B cell (primary cell): ENCODE results near the gene CASZ1. TPM values are rescaled to one million over a fixed set of nuclear protein-coding genes. Genes with fewer than 3 reads are reported as not detected.

Source experiments
- ATAC-seq: fragments of 200-7000 bp; cut with Tn5 transposase; one replicate; pipeline ENCODE4 v1.10.0; 2021; ENCODE audit warnings: low read depth, mild to moderate bottlenecking, moderate number of reproducible peaks, moderate library complexity
- CTCF ChIA-PET: fragments of 350-600 bp; sonication (Branson Sonifier 250); formaldehyde crosslinking; loops from one replicate; lab custom pipeline; 2021; ENCODE audit warnings: antibody characterized with exemption, inconsistent platforms; lab: Charles Lee
- POLR2A ChIA-PET: fragments of 350-600 bp; sonication (Branson Sonifier 250); formaldehyde crosslinking; loops from one replicate; lab custom pipeline; 2021; ENCODE audit warnings: antibody characterized with exemption; lab: Charles Lee
- DNase-seq: peaks from one replicate; pipeline ENCODE4 v3.0.0; 2013
- H2AFZ ChIP-seq: 2 replicates; pipeline ENCODE4 v1.6.1; 2012; ENCODE audit warnings: mild to moderate bottlenecking, low read depth, low read length; ENCODE audit not compliant: insufficient read depth, poor library complexity, severe bottlenecking
- H3K27ac ChIP-seq, 2 donors: 1 replicate in 1 of 2; 2 replicates in 1 of 2; pipeline ENCODE4 v1.5.1; 2012 to 2013; ENCODE audit warnings: low read length in 2 of 2, mild to moderate bottlenecking in 2 of 2, moderate library complexity in 1 of 2
- H3K27me3 ChIP-seq, 4 experiments: fragments of 200-600 bp in 1 of 4; sonication (generic) in 1 of 4; replicated peaks in 1 of 4; 1 replicate in 2 of 4; 2 replicates in 2 of 4; pipeline versions ENCODE4 v1.6.1 to v1.7.0; 2013 to 2016; ENCODE audit warnings: low read length in 3 of 4, mild to moderate bottlenecking in 2 of 4, mixed read lengths in 1 of 4, moderate library complexity in 1 of 4; ENCODE audit not compliant: insufficient read depth in 4 of 4, control insufficient read depth in 3 of 4; ENCODE audit errors: control extremely low read depth in 1 of 4
- H3K36me3 ChIP-seq, 2 experiments: replicated peaks in 1 of 2; 1 replicate in 1 of 2; 2 replicates in 1 of 2; pipeline versions ENCODE4 v1.6.1 to v1.7.1; 2013; ENCODE audit warnings: low read length in 1 of 2; ENCODE audit not compliant: insufficient read depth in 2 of 2, control insufficient read depth in 1 of 2; ENCODE audit errors: control extremely low read depth in 1 of 2, extremely low read depth in 1 of 2
- H3K4me1 ChIP-seq, 2 donors: fragments of 200-600 bp in 1 of 2; sonication (generic) in 1 of 2; 1 replicate in 1 of 2; 2 replicates in 1 of 2; pipeline versions ENCODE4 v1.5.1 to v1.6.1; 2013 to 2017; ENCODE audit warnings: low read length in 2 of 2; ENCODE audit not compliant: control insufficient read depth in 2 of 2, insufficient read depth in 2 of 2
- H3K4me2 ChIP-seq: replicated peaks from 2 replicates; pipeline ENCODE3; 2012; ENCODE audit warnings: mild to moderate bottlenecking, low read depth, low read length; ENCODE audit not compliant: poor library complexity, severe bottlenecking
- H3K4me3 ChIP-seq, 5 experiments: fragments of 200-600 bp in 1 of 5; sonication (generic) in 1 of 5; 1 replicate in 3 of 5; 2 replicates in 2 of 5; pipeline versions ENCODE4 v1.5.1 to v1.7.0; 2011 to 2016; ENCODE audit warnings: low read length in 4 of 5, mild to moderate bottlenecking in 4 of 5, low read depth in 2 of 5, control low read depth in 1 of 5, moderate library complexity in 1 of 5; ENCODE audit not compliant: insufficient read depth in 1 of 5; ENCODE audit errors: control extremely low read depth in 1 of 5, extremely low read depth in 1 of 5
- H3K79me2 ChIP-seq: fragments of 200-600 bp; sonication (generic); one replicate; pipeline ENCODE4 v1.6.0; 2016; ENCODE audit warnings: low read length; ENCODE audit not compliant: control insufficient read depth, insufficient read depth
- H3K9ac ChIP-seq: fragments of 200-600 bp; sonication (generic); 2 replicates; pipeline ENCODE4 v1.6.1; 2017; ENCODE audit warnings: mild to moderate bottlenecking, low read length, moderate library complexity
- H3K9me3 ChIP-seq, 3 donors: one replicate each; pipeline versions ENCODE4 v1.6.1 to v1.7.1; 2013; ENCODE audit warnings: low read length in 2 of 3; ENCODE audit not compliant: control insufficient read depth in 2 of 3, insufficient read depth in 1 of 3; ENCODE audit errors: control extremely low read depth in 1 of 3
- H4K20me1 ChIP-seq: 2 replicates; pipeline ENCODE4 v1.6.0; 2012; ENCODE audit warnings: mild to moderate bottlenecking, low read length; ENCODE audit not compliant: insufficient read depth, control insufficient read depth, poor library complexity, severe bottlenecking
- H3K27ac Mint-ChIP-seq: one replicate; pipeline ENCODE4 v1.8.0; 2021; ENCODE audit warnings: mixed read lengths
- H3K27me3 Mint-ChIP-seq: one replicate; pipeline ENCODE4 v1.8.0; 2021; ENCODE audit warnings: mixed read lengths
- H3K4me1 Mint-ChIP-seq: one replicate; pipeline ENCODE4 v1.8.0; 2021; ENCODE audit warnings: mixed read lengths
- H3K4me3 Mint-ChIP-seq: one replicate; pipeline ENCODE4 v1.8.0; 2021; ENCODE audit warnings: mixed read lengths
- H3K9me3 Mint-ChIP-seq: one replicate; pipeline ENCODE4 v1.8.0; 2022; ENCODE audit warnings: mixed read lengths; ENCODE audit not compliant: insufficient read depth
- CTCF ChIP-seq: fragments of 200-600 bp; IDR thresholded peaks from one replicate; pipeline ENCODE4 v1.8.0; 2022; ENCODE audit warnings: antibody characterized with exemption, mild to moderate bottlenecking
- EZH2 ChIP-seq: IDR thresholded peaks from 2 replicates; pipeline ENCODE4 v1.6.1; 2012; ENCODE audit warnings: borderline replicate concordance, low read depth, mild to moderate bottlenecking, moderate library complexity, low read length; ENCODE audit not compliant: insufficient read depth, poor library complexity, severe bottlenecking
- WGBS: methylation state at CpG from one replicate; pipeline ENCODE4 v1.1.5; 2013; ENCODE audit warnings: missing lambda C conversion rate; ENCODE audit not compliant: insufficient coverage; 5-methylcytosine and 5-hydroxymethylcytosine counted together
- intact Hi-C: fragments of 100-400 bp; cut with micrococcal nuclease; formaldehyde crosslinking; loops from one replicate; pipeline ENCODE4 v1.10.0; 2022
- polyA plus RNA-seq: library from polyadenylated mRNA; depleted of rRNA; stranded (reverse); fragments of >200 nt; gene quantifications from 2 replicates; pipeline ENCODE4 v1.2.3, GENCODE V29; 2012
- total RNA-seq, 2 donors: library from RNA; stranded (reverse); fragments of 120-200 nt in 1 of 2; gene quantifications; 1 replicate in 1 of 2; 2 replicates in 1 of 2; pipeline versions ENCODE4 v1.2.3 to v1.2.4, GENCODE V29; 2013 to 2022

Gene CASZ1
- total and polyA plus RNA-seq, 2 donors (not counting 1 experiment from before 2014, with no cell fraction given): 9.5 to 27.2 TPM

- Histone ChIP-seq H3K27me3 (no peaks in the 10 kb centered on the region), H2AFZ (no peak overlapping the region), H4K20me1 (no peaks in the 10 kb centered on the region), H3K9ac (no peak overlapping the region), H3K36me3 (no peaks in the 10 kb centered on the region), H3K79me2 (no peaks in the 10 kb centered on the region), H3K4me1 (no peaks in the 10 kb centered on the region), H3K27ac (no peak overlapping the region), H3K4me2 (no peak overlapping the region), H3K4me3 (no peak overlapping the region), H3K9me3 (no peaks in the 10 kb centered on the region)
- Mint-ChIP-seq H3K27ac (no peak overlapping the region), H3K9me3 (no peaks in the 10 kb centered on the region), H3K4me1 (no peaks in the 10 kb centered on the region), H3K4me3 (no peak overlapping the region), H3K27me3 (peaks cover 9% of the 10 kb centered on the region)
- DNase-seq (no peak), ATAC-seq (no peak)
- TF ChIP-seq CTCF (no peak), EZH2 (no peak)
- 81% methylated on average over 12 of the region's 21 CpGs for WGBS
- POLR2A ChIA-PET: no interaction called here
- intact Hi-C loops: no loop called here
- CTCF ChIA-PET: no interaction called here
Measured at GRCh38 chr1:10738061-10739058, 58.1 kb downstream of the CASZ1 start.

- no peak overlapping the region for H3K4me3 ChIP-seq
- H2AFZ ChIP-seq: no peak overlapping the region
- H3K27me3 ChIP-seq: no peaks in the 10 kb centered on the region
- H3K9ac ChIP-seq: no peak overlapping the region
- TF ChIP-seq EZH2: no peak
- TF ChIP-seq CTCF: no peak
- H3K36me3 ChIP-seq: no peaks in the 10 kb centered on the region
- Mint-ChIP-seq H3K27ac (no peak overlapping the region), H3K4me3 (no peak overlapping the region), H3K27me3 (peaks cover 9% of the 10 kb centered on the region), H3K9me3 (no peaks in the 10 kb centered on the region), H3K4me1 (no peaks in the 10 kb centered on the region)
- H3K27ac ChIP-seq: no peak overlapping the region
- ChIA-PET CTCF (no interaction called here), POLR2A (no interaction called here)
- 92% methylated on average over 10 of the region's 12 CpGs for WGBS
- H3K79me2 ChIP-seq: no peaks in the 10 kb centered on the region
- intact Hi-C loops: no loop called here
- ATAC-seq: no peak
- no peak overlapping the region for H3K4me2 ChIP-seq
- H4K20me1 ChIP-seq: no peaks in the 10 kb centered on the region
- H3K4me1 ChIP-seq: no peaks in the 10 kb centered on the region
- no peaks in the 10 kb centered on the region for H3K9me3 ChIP-seq
- no peak for DNase-seq
Measured at GRCh38 chr1:10737651-10738050, 58.8 kb downstream of the CASZ1 start.
